Thyroid gland (tissue), 4 donors: ENCODE data around the gene SUB1.

Source experiments
- POLR2A ChIP-seq, 2 donors: fragments of 450-650 bp; IDR thresholded peaks; one replicate each; pipeline ENCODE4 v1.6.1; 2017; ENCODE audit warnings: antibody characterized with exemption in 2 of 2, mild to moderate bottlenecking in 2 of 2, moderate library complexity in 1 of 2
- TF ChIP-seq, protein P1 (sequence below), 6 experiments: fragments of 200-600 bp in 3 of 6; fragments of 450-650 bp in 3 of 6; sonication (generic) in 3 of 6; IDR thresholded peaks; one replicate each; pipeline ENCODE4 v1.5.1; 2016 to 2019; ENCODE audit warnings: antibody characterized with exemption in 6 of 6, mild to moderate bottlenecking in 2 of 6, inconsistent platforms in 1 of 6, moderate library complexity in 1 of 6

DNA sequence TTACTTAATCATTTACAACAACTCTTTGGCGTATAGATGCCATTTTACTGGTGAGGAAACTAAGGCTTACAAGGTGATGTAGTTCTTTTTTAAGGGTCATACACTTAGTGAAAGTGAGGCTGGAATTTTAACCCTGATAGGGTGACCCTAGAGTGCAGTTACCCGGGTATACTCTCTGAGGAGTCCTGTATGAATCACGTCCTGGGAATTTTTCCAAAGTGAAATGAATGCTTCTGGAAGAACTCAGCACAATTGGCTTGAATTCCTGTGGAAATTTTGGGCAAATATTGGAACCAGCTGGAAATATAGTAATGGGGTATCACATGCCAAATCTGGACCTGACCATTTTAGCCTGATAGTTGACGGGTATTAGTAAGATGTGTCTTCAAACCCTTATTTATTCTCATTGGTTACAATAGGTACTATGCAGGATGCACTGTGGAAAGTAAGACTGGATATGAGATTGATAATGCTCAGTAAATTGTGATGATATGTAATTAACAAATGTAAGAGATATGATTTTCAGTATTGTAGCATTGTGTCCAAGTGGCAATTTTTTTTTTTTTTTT is 14.8 kb downstream of the SUB1 start:
- no peak for TF ChIP-seq POLR2A (IDR thresholded peaks at IDR 0.05)
- TF ChIP-seq, protein P1, sequence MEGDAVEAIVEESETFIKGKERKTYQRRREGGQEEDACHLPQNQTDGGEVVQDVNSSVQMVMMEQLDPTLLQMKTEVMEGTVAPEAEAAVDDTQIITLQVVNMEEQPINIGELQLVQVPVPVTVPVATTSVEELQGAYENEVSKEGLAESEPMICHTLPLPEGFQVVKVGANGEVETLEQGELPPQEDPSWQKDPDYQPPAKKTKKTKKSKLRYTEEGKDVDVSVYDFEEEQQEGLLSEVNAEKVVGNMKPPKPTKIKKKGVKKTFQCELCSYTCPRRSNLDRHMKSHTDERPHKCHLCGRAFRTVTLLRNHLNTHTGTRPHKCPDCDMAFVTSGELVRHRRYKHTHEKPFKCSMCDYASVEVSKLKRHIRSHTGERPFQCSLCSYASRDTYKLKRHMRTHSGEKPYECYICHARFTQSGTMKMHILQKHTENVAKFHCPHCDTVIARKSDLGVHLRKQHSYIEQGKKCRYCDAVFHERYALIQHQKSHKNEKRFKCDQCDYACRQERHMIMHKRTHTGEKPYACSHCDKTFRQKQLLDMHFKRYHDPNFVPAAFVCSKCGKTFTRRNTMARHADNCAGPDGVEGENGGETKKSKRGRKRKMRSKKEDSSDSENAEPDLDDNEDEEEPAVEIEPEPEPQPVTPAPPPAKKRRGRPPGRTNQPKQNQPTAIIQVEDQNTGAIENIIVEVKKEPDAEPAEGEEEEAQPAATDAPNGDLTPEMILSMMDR (IDR thresholded peaks at IDR 0.05): no peak
